ENCODE results near the gene LRIG1.

The LRIG1 gene

GRCh38 chr3:66467996-66468735 is 32.7 kb downstream of the LRIG1 start:
- in situ Hi-C loops (cut with MboI; ENCODE audit: low pct_unique_long_range_greater_than_20kb, low sequenced_read_pairs, unreplicated experiment) = no loop called here
- no peak for DNase-seq (ENCODE audit: low spot score)
- TF ChIP-seq, protein P1, sequence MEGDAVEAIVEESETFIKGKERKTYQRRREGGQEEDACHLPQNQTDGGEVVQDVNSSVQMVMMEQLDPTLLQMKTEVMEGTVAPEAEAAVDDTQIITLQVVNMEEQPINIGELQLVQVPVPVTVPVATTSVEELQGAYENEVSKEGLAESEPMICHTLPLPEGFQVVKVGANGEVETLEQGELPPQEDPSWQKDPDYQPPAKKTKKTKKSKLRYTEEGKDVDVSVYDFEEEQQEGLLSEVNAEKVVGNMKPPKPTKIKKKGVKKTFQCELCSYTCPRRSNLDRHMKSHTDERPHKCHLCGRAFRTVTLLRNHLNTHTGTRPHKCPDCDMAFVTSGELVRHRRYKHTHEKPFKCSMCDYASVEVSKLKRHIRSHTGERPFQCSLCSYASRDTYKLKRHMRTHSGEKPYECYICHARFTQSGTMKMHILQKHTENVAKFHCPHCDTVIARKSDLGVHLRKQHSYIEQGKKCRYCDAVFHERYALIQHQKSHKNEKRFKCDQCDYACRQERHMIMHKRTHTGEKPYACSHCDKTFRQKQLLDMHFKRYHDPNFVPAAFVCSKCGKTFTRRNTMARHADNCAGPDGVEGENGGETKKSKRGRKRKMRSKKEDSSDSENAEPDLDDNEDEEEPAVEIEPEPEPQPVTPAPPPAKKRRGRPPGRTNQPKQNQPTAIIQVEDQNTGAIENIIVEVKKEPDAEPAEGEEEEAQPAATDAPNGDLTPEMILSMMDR (IDR thresholded peaks at IDR 0.05; ENCODE audit: extremely low read depth, insufficient read depth, missing control alignments) = no peak

GRCh38 chr3:66466606-66467270 is 34.1 kb downstream of the LRIG1 start:
- no peak for DNase-seq (ENCODE audit: low spot score)
- TF ChIP-seq, protein P1 (IDR thresholded peaks at IDR 0.05; ENCODE audit: extremely low read depth, insufficient read depth, missing control alignments) = no peak
- in situ Hi-C loops (cut with MboI; ENCODE audit: low pct_unique_long_range_greater_than_20kb, low sequenced_read_pairs, unreplicated experiment) = no loop called here

- TF ChIP-seq, protein P1 (IDR thresholded peaks at IDR 0.05; ENCODE audit: extremely low read depth, insufficient read depth, missing control alignments) = no peak
- no peak for DNase-seq (ENCODE audit: low spot score)
- in situ Hi-C loops (cut with MboI; ENCODE audit: low pct_unique_long_range_greater_than_20kb, low sequenced_read_pairs, unreplicated experiment) = no loop called here
These were observed 35.2 kb downstream of the LRIG1 start for GRCh38 chr3:66465587-66465986.

- in situ Hi-C loops (cut with MboI; ENCODE audit: low pct_unique_long_range_greater_than_20kb, low sequenced_read_pairs, unreplicated experiment) = no loop called here
- TF ChIP-seq, protein P1 (IDR thresholded peaks at IDR 0.05; ENCODE audit: extremely low read depth, insufficient read depth, missing control alignments) = no peak
- DNase-seq (ENCODE audit: low spot score) = no peak
These were observed 35.8 kb downstream of the LRIG1 start for GRCh38 chr3:66465034-66465433.

DNA sequence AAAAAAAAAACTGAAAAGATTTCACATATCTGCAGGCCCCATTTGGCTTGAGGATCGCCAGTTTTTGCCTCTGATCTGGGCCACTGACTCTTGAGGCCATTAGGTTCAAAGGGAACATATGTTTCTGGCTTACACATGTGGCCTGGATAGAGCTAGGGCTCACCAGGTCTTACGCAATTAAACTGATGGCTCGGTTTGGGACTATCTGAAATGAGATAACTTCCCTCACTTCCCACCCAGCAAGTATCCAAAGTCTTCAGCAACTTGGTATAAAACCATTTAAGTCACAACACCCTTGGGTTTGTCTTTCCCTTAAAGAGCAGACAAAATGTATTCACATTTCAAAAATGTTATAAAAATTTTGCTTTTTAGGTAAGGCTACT is 36.3 kb downstream of the LRIG1 start:
- in situ Hi-C loops (cut with MboI; ENCODE audit: low pct_unique_long_range_greater_than_20kb, low sequenced_read_pairs, unreplicated experiment) = no loop called here
- no peak for DNase-seq (ENCODE audit: low spot score)
- TF ChIP-seq, protein P1 (IDR thresholded peaks at IDR 0.05; ENCODE audit: extremely low read depth, insufficient read depth, missing control alignments) = no peak

DNA sequence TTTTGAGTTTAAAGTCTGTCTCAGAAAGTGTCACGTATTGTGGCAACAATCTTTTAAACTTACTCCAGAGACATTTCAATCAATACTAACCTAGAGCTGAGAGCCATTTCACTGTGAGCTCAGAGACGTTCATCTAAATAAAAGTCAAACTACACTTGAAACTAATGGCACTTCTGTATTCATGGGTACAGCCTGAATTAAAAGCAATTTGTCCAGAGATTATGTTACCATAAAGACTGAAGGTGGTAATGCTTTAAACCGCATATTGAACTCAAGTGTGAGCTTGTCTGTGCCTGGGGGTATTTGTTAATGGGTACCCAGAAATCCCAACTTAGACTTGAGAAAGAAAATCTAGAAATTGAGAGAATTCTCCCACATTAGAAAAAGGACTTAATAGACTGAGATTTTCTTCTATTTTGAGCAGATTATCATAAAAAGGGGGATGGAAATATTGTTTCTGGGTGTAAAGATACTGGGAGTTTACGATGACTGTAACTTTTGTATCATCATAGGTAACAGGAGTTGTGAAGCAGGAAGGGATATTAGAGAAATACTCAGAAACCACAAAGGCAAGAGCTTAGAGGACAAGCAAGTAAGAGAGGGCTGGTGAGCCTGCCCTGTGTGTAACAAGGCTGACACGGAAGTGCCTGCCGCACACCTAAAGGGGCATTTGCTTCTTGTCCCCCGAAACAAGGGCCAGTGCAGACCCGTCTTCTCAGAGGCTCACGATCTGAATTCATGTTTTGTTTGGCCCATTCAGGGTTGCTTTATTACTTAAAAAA is 36.9 kb downstream of the LRIG1 start:
- TF ChIP-seq, protein P1 (IDR thresholded peaks at IDR 0.05; ENCODE audit: extremely low read depth, insufficient read depth, missing control alignments) = no peak
- in situ Hi-C loops (cut with MboI; ENCODE audit: low pct_unique_long_range_greater_than_20kb, low sequenced_read_pairs, unreplicated experiment) = no loop called here
- no peak for DNase-seq (ENCODE audit: low spot score)
